H1 (cell line): ENCODE results near the gene MAP2K2. TPM values are rescaled to one million over a fixed set of nuclear protein-coding genes. Genes with fewer than 3 reads are reported as not detected.

Experiments
- CTCF ChIA-PET: fragments of 300-600 bp; sonication (Branson Sonifier 250); formaldehyde crosslinking; loops from one replicate; lab custom pipeline; 2021; ENCODE audit not compliant: partially characterized antibody; lab: Charles Lee
- POLR2A ChIA-PET: fragments of 300-600 bp; sonication (Branson Sonifier 250); formaldehyde crosslinking; loops from one replicate; lab custom pipeline; 2021; ENCODE audit warnings: inconsistent platforms; ENCODE audit not compliant: partially characterized antibody; lab: Charles Lee
- DNase-seq, 2 experiments: peaks; one replicate each; pipeline versions ENCODE4 v3.0.0 to v3.0.0-alpha.2; 2010 to 2022; ENCODE audit warnings: low spot score in 2 of 2, low read depth in 1 of 2, mixed read lengths in 1 of 2
- FAIRE-seq: peaks from 2 replicates; lab custom pipeline; 2011; peaks lifted over from hg19 to GRCh38; lab: Jason Lieb, UNC
- H2AFZ ChIP-seq: 2 replicates; pipeline ENCODE4 v1.8.1; 2012; ENCODE audit warnings: low read length, inconsistent platforms
- H2AK5ac ChIP-seq: 2 replicates; pipeline ENCODE4 v1.6.1; 2013; ENCODE audit warnings: low read depth, low read length
- H2BK120ac ChIP-seq: replicated peaks from 2 replicates; pipeline ENCODE3; 2013; ENCODE audit warnings: low read depth, low read length, inconsistent platforms
- H2BK12ac ChIP-seq: 2 replicates; pipeline ENCODE4 v1.6.1; 2013; ENCODE audit warnings: low read depth, low read length
- H2BK15ac ChIP-seq: 2 replicates; pipeline ENCODE4 v1.6.1; 2013; ENCODE audit warnings: low read length
- H2BK20ac ChIP-seq: 2 replicates; pipeline ENCODE4 v1.6.1; 2013; ENCODE audit warnings: low read length
- H2BK5ac ChIP-seq: 2 replicates; pipeline ENCODE4 v1.6.1; 2013; ENCODE audit warnings: low read depth, low read length
- H3K14ac ChIP-seq: 2 replicates; pipeline ENCODE4 v1.6.1; 2013; ENCODE audit warnings: inconsistent platforms; ENCODE audit not compliant: insufficient read length
- H3K18ac ChIP-seq: 2 replicates; pipeline ENCODE4 v1.6.1; 2013; ENCODE audit warnings: low read length; ENCODE audit errors: extremely low read depth
- H3K23ac ChIP-seq: 2 replicates; pipeline ENCODE4 v1.6.1; 2013; ENCODE audit warnings: inconsistent platforms; ENCODE audit not compliant: insufficient read length
- H3K23me2 ChIP-seq: 2 replicates; pipeline ENCODE4 v1.6.1; 2013; ENCODE audit warnings: low read depth, low read length
- H3K27ac ChIP-seq: 2 replicates; pipeline ENCODE4 v1.6.1; 2011; ENCODE audit warnings: low read depth, low read length, inconsistent platforms
- H3K27me3 ChIP-seq, 4 experiments: replicated peaks in 1 of 4; 1 replicate in 1 of 4; 2 replicates in 3 of 4; pipeline versions ENCODE4 v1.6.1 to v1.8.1; 2011 to 2013; ENCODE audit warnings: low read length in 3 of 4, mild to moderate bottlenecking in 3 of 4, inconsistent platforms in 2 of 4, mixed read lengths in 2 of 4, moderate library complexity in 1 of 4; ENCODE audit not compliant: control insufficient read depth in 3 of 4, insufficient read depth in 3 of 4; ENCODE audit errors: extremely low read depth in 1 of 4
- H3K36me3 ChIP-seq, 4 experiments: 2 replicates each; pipeline versions ENCODE4 v1.6.1 to v1.8.1; 2011 to 2013; ENCODE audit warnings: mild to moderate bottlenecking in 4 of 4, low read length in 3 of 4, moderate library complexity in 2 of 4, control low read depth in 1 of 4, inconsistent platforms in 1 of 4; ENCODE audit not compliant: insufficient read depth in 4 of 4, control insufficient read depth in 2 of 4
- H3K4ac ChIP-seq: replicated peaks from 2 replicates; pipeline ENCODE3; 2013; ENCODE audit warnings: low read length, low read depth, mixed read lengths, inconsistent platforms; ENCODE audit not compliant: insufficient read length
- H3K4me1 ChIP-seq, 4 experiments: replicated peaks in 1 of 4; 1 replicate in 1 of 4; 2 replicates in 3 of 4; pipeline versions ENCODE4 v1.6.1 to v1.8.1; 2011 to 2013; ENCODE audit warnings: low read length in 3 of 4, inconsistent platforms in 2 of 4, mixed read lengths in 1 of 4; ENCODE audit not compliant: insufficient read depth in 4 of 4, control insufficient read depth in 3 of 4
- H3K4me2 ChIP-seq, 2 experiments: 2 replicates each; pipeline versions ENCODE4 v1.6.1 to v1.8.1; 2011 to 2013; ENCODE audit warnings: low read depth in 2 of 2, low read length in 2 of 2, control low read depth in 1 of 2, inconsistent platforms in 1 of 2, mild to moderate bottlenecking in 1 of 2; ENCODE audit not compliant: insufficient read depth in 1 of 2
- H3K4me3 ChIP-seq, 4 experiments: fragments of 200-600, 300-600 bp in 1 of 4; sonication (generic), shearing (Covaris generic), sonication (Bioruptor Twin) in 1 of 4; 2 replicates each; pipeline versions ENCODE4 v1.5.1 to v1.8.1; 2011 to 2016; ENCODE audit warnings: low read length in 4 of 4, low read depth in 3 of 4, control low read depth in 2 of 4, inconsistent platforms in 2 of 4, mild to moderate bottlenecking in 2 of 4, mixed read lengths in 1 of 4, moderate library complexity in 1 of 4; ENCODE audit not compliant: insufficient read depth in 2 of 4; ENCODE audit errors: extremely low read depth in 1 of 4
- H3K56ac ChIP-seq: replicated peaks from 2 replicates; pipeline ENCODE3; 2013; ENCODE audit warnings: low read depth, mild to moderate bottlenecking, mixed read lengths, low read length, inconsistent platforms; ENCODE audit not compliant: insufficient read length
- H3K79me1 ChIP-seq: 2 replicates; pipeline ENCODE4 v1.6.1; 2013; ENCODE audit warnings: low read depth, low read length, control low read depth
- H3K79me2 ChIP-seq, 2 experiments: 2 replicates each; pipeline versions ENCODE4 v1.6.1 to v1.8.1; 2012 to 2013; ENCODE audit warnings: low read length in 2 of 2, mild to moderate bottlenecking in 2 of 2, inconsistent platforms in 1 of 2; ENCODE audit not compliant: insufficient read depth in 2 of 2, control insufficient read depth in 1 of 2
- H3K9ac ChIP-seq, 4 experiments: replicated peaks in 1 of 4; 1 replicate in 1 of 4; 2 replicates in 3 of 4; pipeline versions ENCODE4 v1.6.1 to v1.8.1; 2011 to 2013; ENCODE audit warnings: low read depth in 3 of 4, low read length in 3 of 4, control low read depth in 2 of 4, mild to moderate bottlenecking in 2 of 4, moderate library complexity in 2 of 4, inconsistent platforms in 1 of 4; ENCODE audit errors: extremely low read depth in 1 of 4
- H3K9me3 ChIP-seq, 2 experiments: 2 replicates each; pipeline versions ENCODE4 v1.6.1 to v1.8.1; 2012 to 2013; ENCODE audit warnings: mild to moderate bottlenecking in 2 of 2, moderate library complexity in 2 of 2, control low read depth in 1 of 2, inconsistent platforms in 1 of 2, low read depth in 1 of 2, low read length in 1 of 2, mixed read lengths in 1 of 2; ENCODE audit not compliant: insufficient read depth in 2 of 2
- H4K20me1 ChIP-seq, 2 experiments: replicated peaks in 1 of 2; 2 replicates each; pipeline versions ENCODE3 to v1.8.1; 2011 to 2013; ENCODE audit warnings: inconsistent platforms in 2 of 2, low read length in 2 of 2, mild to moderate bottlenecking in 1 of 2; ENCODE audit not compliant: insufficient read depth in 2 of 2, control insufficient read depth in 1 of 2
- H4K5ac ChIP-seq: 2 replicates; pipeline ENCODE4 v1.6.1; 2013; ENCODE audit warnings: low read length, low read depth, mixed read lengths, inconsistent platforms; ENCODE audit not compliant: insufficient read length
- H4K8ac ChIP-seq: 2 replicates; pipeline ENCODE4 v1.8.0; 2013; ENCODE audit warnings: mild to moderate bottlenecking, moderate library complexity, low read length, inconsistent platforms; ENCODE audit not compliant: insufficient read depth; ENCODE audit errors: extremely low read depth
- H4K91ac ChIP-seq: replicated peaks from 2 replicates; pipeline ENCODE3; 2013; ENCODE audit warnings: low read length, mixed read lengths, inconsistent platforms; ENCODE audit not compliant: insufficient read length
- CBX5 ChIP-seq: fragments of 300-800, 300-1000 bp; sonication (generic); IDR thresholded peaks from 2 replicates; pipeline ENCODE4 v1.7.1; 2016; ENCODE audit warnings: antibody characterized with exemption, low read length, low read depth
- GABPA ChIP-seq: IDR thresholded peaks from 2 replicates; pipeline ENCODE4 v1.6.1; 2011; ENCODE audit warnings: mild to moderate bottlenecking, low read length, moderate library complexity, borderline replicate concordance; ENCODE audit not compliant: insufficient read depth
- HDAC2 ChIP-seq, 2 experiments: fragments of 300-600 bp in 1 of 2; sonication (generic) in 1 of 2; IDR thresholded peaks; 2 replicates each; pipeline ENCODE4 v1.6.1; 2011 to 2012; ENCODE audit warnings: low read depth in 2 of 2, low read length in 2 of 2, mild to moderate bottlenecking in 2 of 2, moderate library complexity in 2 of 2, borderline replicate concordance in 1 of 2, inconsistent platforms in 1 of 2
- KDM1A ChIP-seq: fragments of 200-600, 300-600 bp; sonication (generic); IDR thresholded peaks from 2 replicates; pipeline ENCODE4 v1.7.1; 2016; ENCODE audit warnings: mild to moderate bottlenecking, low read length, borderline replicate concordance
- SIX5 ChIP-seq: IDR thresholded peaks from 2 replicates; pipeline ENCODE4 v1.6.1; 2011; ENCODE audit warnings: mild to moderate bottlenecking, low read depth, low read length
- SUZ12 ChIP-seq: fragments of 200-600 bp; sonication (generic); IDR thresholded peaks from 2 replicates; pipeline ENCODE4 v1.6.1; 2012; ENCODE audit warnings: mild to moderate bottlenecking, inconsistent platforms, low read length, moderate library complexity, mixed read lengths
- WGBS, 2 experiments: shearing (Covaris generic) in 1 of 2; methylation state at CpG; one replicate each; pipeline versions ENCODE4 v1.1.6 to v1.1.7; 2013 to 2015; ENCODE audit warnings: low lambda C conversion rate in 2 of 2, mixed read lengths in 2 of 2, inconsistent platforms in 1 of 2, low coverage in 1 of 2, missing lambda C conversion rate in 1 of 2; ENCODE audit not compliant: insufficient replicate concordance in 2 of 2, insufficient coverage in 1 of 2, insufficient read length in 1 of 2; ENCODE audit errors: extremely low coverage in 1 of 2, missing lambda C conversion rate in 1 of 2; 5-methylcytosine and 5-hydroxymethylcytosine counted together
- polyA plus RNA-seq, 7 experiments: library from polyadenylated mRNA; depleted of rRNA in 3 of 7; stranded (reverse) in 5 of 7; unstranded in 2 of 7; fragments of >200 nt in 5 of 7; fragments of 200-250 nt in 2 of 7; gene quantifications; 1 replicate in 5 of 7; 2 replicates in 1 of 7; 4 replicates in 1 of 7; pipeline versions ENCODE4 v1.2.1 to v1.2.3, GENCODE V29; 2011 to 2013; ENCODE audit warnings: missing spikeins in 2 of 7, mixed read lengths in 2 of 7
- total RNA-seq: library from RNA; stranded (reverse); fragmentation: NEBNext Ultra II Directional; extraction: Animal tissue kit (Norgen Biotek cat#: 25700); gene quantifications from 2 replicates; pipeline ENCODE4 v1.2.1, GENCODE V29; 2021

MAP2K2 gene
- total and polyA plus RNA-seq, 2 of the 8 experiments (the other 6 are each of a cell fraction or from before 2014, with no cell fraction given) = 111 to 162 TPM

DNA sequence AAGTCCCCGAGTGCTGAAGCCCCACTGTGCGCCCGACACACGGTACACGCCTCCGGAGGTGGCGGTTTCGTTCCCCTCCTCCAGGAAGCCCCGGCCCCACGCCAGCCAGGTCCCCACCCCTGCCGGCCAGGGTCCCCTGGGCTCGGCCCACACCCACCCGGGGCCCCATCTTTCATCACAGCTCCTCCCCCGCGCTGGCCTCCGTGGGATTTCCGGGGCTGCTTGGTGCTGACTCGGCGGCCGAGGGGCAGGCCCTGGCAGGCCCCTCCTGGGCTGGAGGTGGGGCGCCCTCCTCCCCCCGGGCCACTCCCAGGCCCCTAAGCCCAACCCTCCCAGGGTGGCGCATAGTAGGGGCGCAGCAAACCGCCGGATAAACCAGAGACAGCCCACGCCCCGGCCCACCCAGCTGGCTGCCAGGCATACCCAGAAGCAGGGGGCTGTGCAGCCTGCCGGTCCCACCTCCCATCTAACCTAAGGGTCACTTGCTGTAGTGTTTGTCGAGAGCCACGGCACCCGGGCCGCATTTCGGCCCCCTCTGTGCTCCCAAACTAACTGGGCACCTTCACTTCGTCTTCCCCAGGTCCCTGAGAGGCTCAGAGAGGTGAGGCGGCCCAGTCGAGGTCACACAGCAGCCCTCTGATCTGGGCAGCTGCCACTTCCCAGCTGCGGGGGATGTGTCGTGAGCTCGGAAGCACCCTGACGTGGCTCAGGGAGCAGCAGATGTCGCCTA lies 63.9 kb downstream of the MAP2K2 start:
- TF ChIP-seq HDAC2 (IDR thresholded peaks at IDR 0.05; ENCODE audit: borderline replicate concordance in 1 of 2, low read depth in 2 of 2, low read length in 2 of 2) = 0 out of 4 replicates have a peak, but pooled peaks of 1 of the 2 experiments have one; percentile 53
- TF ChIP-seq SUZ12 = no peak
- peak; percentile 54; the same call in 1 of the 2 replicates for TF ChIP-seq KDM1A
- no peak for TF ChIP-seq GABPA
- no peak for TF ChIP-seq CBX5
- no peak for TF ChIP-seq SIX5
- H3K4me1 ChIP-seq = peaks cover 0 to 39% (median 20%) of the 10 kb centered on the region in 4 experiments; a peak in 5 of 7 replicates
- FAIRE-seq (no peak), DNase-seq (no peak)
- ChIA-PET CTCF (interaction anchor here (1.7 kb wide), 1 partner anchor 58 kb away, joined by 4 read pairs; no protein-coding TSS in a partner anchor), POLR2A (interaction anchor here (0.7 to 2.7 kb wide), 6 partner anchors 12 to 76 kb away, joined by 3 to 10 read pairs (median 5); partner anchors contain the start of gene EEF2)
- peaks cover 15% of the 10 kb centered on the region for H3K79me1 ChIP-seq
- no peak overlapping the region for H4K5ac ChIP-seq
- H3K23me2 ChIP-seq = peaks cover 4% of the 10 kb centered on the region; the same call in 1 of the 2 replicates
- peaks cover 28 to 85% of the 10 kb centered on the region in 2 experiments; a peak in 3 of 4 replicates for H3K79me2 ChIP-seq
- no peak overlapping the region for H3K9ac ChIP-seq
- H4K20me1 ChIP-seq = peaks cover 40 to 44% of the 10 kb centered on the region in 2 experiments
- WGBS, 2 experiments = 84% methylated on average over 25 of the region's 42 CpGs; no CpG with 5 or more reads in 1 of the 2 experiments
- no peak overlapping the region for H2AFZ ChIP-seq
- peak overlapping the region; percentile 71; the same call in 1 of the 2 replicates for H2BK5ac ChIP-seq
- H3K4ac ChIP-seq = no peak overlapping the region
- H3K23ac ChIP-seq = no peak overlapping the region
- no peak overlapping the region for H3K4me3 ChIP-seq
- no peak overlapping the region for H2BK20ac ChIP-seq
- no peak overlapping the region for H2AK5ac ChIP-seq
- H3K14ac ChIP-seq = no peak overlapping the region
- H3K36me3 ChIP-seq = peaks cover 0 to 2% (median 0%) of the 10 kb centered on the region in 4 experiments; a peak in 2 of 8 replicates
- H3K27me3 ChIP-seq = no peaks in the 10 kb centered on the region
- H2BK12ac ChIP-seq = peak overlapping the region; percentile 68; the same call in 1 of the 2 replicates
- peak overlapping the region; percentile 73; the same call in 1 of the 2 replicates for H4K8ac ChIP-seq
- peak overlapping the region; percentile 78 for H3K18ac ChIP-seq
- H3K4me2 ChIP-seq = 0 out of 4 replicates have a peak overlapping the region, but pooled peaks of 1 of the 2 experiments have one; percentile 14
- H4K91ac ChIP-seq = peak overlapping the region; percentile 53
- H2BK120ac ChIP-seq = no peak overlapping the region
- H3K9me3 ChIP-seq = no peaks in the 10 kb centered on the region
- H2BK15ac ChIP-seq = no peak overlapping the region
- H3K56ac ChIP-seq = no peak overlapping the region
- H3K27ac ChIP-seq = no peak overlapping the region
